Panc1 (cell line): Measurements from ENCODE around the gene NDUFC2.
"Not testable (repeated sequence)": the region's sequence is repeated elsewhere in the genome, so short reads cannot be mapped to it uniquely, and the experiment has no call there.

ENCODE experiments used
- CTCF ChIP-seq: fragments of 450-650 bp; IDR thresholded peaks from 2 replicates; pipeline ENCODE4 v1.5.1; 2017; ENCODE audit warnings: mild to moderate bottlenecking
- POLR2AphosphoS5 ChIP-seq: IDR thresholded peaks from 2 replicates; pipeline ENCODE4 v1.6.1; 2012; ENCODE audit warnings: mild to moderate bottlenecking, low read depth, low read length, moderate library complexity
- REST ChIP-seq, 2 experiments: IDR thresholded peaks; 2 replicates each; pipeline ENCODE4 v1.6.1; 2011 to 2012; ENCODE audit warnings: low read depth in 2 of 2, control low read depth in 1 of 2, low read length in 1 of 2, mild to moderate bottlenecking in 1 of 2, moderate library complexity in 1 of 2; ENCODE audit not compliant: insufficient read depth in 1 of 2
- SIN3A ChIP-seq: IDR thresholded peaks from 2 replicates; pipeline ENCODE4 v1.6.1; 2012; ENCODE audit warnings: low read depth, mild to moderate bottlenecking, low read length, moderate library complexity, borderline replicate concordance; ENCODE audit not compliant: insufficient read depth

GRCh38 chr11:78086521-78087074, 6.9 kb upstream of the NDUFC2 start:
- not testable (repeated sequence) for TF ChIP-seq CTCF; POLR2AphosphoS5; REST (IDR thresholded peaks at IDR 0.05; ENCODE audit: insufficient read depth in 1 of 2, low read depth in 2 of 2, low read length in 1 of 2); SIN3A
